EH (cell line): ENCODE measurements around the gene CUEDC2.

ENCODE experiments used
- DNase-seq: peaks from one replicate; pipeline ENCODE4 v3.0.0-alpha.2; 2015; ENCODE audit warnings: low read depth

The CUEDC2 gene

DNA sequence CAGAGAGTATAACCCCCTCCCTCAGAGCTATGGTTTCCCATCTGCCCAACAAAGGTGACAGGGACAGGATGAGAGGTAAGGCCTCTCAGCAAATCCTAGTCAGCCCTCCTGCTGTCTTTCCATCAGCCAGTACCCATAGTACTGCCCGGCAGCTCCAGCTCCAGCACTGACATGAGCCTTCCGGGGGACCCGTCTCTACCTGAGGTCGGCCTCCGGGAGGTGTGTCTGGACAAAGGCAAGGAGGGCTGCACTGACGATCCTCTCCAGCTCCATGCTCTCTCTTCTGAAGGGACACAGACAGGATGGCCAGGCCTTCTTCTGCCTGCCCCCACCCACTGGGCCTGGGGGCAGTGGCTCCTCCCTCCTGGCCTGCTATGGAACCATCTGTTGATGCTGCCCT lies 7.5 kb downstream of the CUEDC2 start:
- DNase-seq: no peak

DNA sequence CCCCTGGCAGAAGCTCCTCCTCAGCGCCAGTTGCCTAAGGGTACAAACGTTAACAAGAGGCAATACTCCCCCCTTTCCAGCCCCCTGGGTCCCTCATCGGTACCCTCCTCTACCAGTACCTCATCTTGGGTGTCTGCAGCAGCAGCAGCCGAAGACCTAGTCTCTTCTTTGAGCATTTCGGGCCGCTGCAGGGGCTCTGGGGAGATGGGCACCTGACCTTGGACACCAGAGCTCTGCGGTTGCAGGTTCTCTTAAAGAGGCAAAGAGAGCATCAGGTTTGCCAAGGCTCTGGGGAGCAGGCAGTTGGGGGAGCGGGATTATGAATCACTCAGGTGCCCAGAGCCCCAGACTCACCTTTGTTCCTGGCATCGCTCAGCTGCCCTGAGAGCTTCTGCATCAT lies 8.2 kb downstream of the CUEDC2 start:
- DNase-seq: no peak

DNA sequence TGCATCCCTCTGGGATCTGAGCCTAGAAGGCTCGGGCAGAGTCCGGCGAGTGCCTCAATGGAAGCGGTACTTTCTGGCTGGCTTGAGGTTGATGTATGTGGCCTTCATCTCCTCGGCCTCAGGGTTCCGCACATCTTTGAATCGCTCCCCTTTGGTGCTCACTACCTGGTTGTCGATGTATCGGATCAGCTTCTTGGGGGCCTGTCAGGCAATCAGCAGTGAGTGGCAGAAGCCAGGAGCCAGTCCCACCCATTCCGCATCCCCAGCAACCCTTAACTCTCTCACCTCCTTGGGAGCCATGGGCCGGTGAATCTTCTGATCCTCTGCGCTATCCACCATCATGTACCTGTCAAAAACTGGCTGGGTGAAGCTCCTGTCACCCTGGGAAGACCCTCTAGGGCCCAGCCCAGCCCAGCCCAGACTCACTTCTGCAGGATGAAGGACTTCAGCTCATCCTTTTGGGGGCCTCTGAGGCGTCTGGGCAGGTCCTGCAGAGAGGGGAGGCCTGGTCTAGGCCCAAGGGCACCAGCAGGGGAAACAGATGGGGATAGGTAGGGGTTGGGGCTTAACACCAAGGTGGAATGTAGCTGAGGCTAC lies 8.9 kb downstream of the CUEDC2 start:
- no peak for DNase-seq

DNA sequence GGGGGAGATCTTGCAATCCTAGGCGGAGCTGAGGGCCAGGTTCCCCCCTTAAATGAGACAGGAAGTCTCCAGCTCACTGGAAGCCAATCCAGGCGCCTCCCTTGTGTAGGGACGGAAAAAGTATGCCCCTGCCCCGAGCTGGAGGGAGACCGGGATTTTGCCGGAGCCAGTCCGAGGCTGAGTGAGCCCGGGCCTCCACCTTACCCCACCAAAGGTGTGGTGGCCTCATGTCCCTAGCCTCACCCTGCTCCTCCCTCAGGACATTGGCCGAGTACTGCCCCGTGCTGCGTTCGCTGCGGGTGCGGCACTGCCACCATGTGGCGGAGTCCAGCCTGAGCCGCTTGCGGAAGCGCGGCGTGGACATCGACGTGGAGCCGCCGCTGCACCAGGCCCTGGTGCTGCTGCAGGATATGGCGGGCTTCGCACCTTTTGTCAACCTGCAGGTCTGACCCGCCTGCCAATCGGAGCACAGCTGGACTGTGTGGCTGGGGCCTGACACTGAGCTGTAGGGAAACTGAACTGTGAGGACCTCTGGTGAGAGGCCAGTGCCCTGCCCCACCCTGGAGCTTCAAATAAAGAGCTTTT lies 9.7 kb downstream of the CUEDC2 start:
- peak; percentile 74 for DNase-seq

- no peak for DNase-seq
These were observed 10.4 kb downstream of the CUEDC2 start for GRCh38 chr10:102421757-102422512.

GRCh38 chr10:102421507-102421756 lies 10.9 kb downstream of the CUEDC2 start:
- no peak for DNase-seq

GRCh38 chr10:102420714-102421506 lies 11.5 kb downstream of the CUEDC2 start, which contains the start of gene FBXL15:
TSS of gene FBXL15 (plus strand) at chr10:102420836. CDS start at chr10:102421130, 294 bp downstream.
- peak; percentile 96 for DNase-seq

GRCh38 chr10:102420181-102420713 lies 12.1 kb downstream of the CUEDC2 start:
- no peak for DNase-seq

DNA sequence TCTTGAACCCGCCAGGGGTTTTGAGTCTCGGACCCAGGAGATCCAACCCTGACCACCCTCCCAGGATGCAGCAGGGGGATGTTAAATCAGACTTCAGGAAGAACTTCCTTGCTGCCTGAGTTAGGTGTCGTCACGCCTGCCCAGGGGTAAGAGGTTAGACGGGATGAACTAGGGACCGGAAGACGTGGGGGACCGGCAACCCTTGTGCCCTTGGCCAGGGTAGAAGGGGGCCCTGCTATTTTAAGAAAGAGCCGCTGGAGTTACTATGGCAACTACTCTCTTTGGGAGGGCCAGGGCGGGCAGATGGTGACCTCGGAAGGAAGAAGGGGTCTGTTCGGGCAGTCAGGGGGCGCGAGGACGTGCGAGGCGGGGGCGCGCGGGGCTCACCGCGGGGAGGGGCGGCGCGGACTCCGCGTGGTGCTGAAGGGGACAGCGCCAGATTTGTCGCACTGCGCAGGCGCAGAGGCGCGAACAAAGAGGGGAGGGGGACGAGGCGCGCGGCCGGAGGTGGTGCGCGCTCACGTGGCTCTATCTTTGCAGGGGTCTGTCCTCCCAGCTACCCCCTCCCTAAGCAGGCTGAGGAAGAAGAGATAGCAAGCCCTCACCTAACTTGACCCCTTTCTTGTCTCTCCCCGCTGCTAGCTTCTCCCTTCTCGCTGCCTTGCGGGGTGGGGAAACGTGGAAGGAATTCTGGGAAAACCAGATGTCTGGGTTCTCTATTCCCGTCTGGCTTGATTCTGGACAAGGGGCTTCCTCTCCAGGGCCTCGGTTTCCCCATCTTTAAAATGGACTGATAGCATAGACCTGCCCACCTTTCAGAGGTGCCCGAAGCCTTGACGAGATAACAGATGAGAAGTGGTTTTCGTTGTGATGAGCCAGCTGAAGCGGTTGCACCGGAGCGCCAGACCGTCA lies 12.8 kb downstream of the CUEDC2 start:
- DNase-seq: peak; percentile 38

GRCh38 chr10:102418622-102419268 lies 13.6 kb downstream of the CUEDC2 start, which contains the start of gene PSD:
TSS of gene PSD (minus strand) at chr10:102418785. CDS start at chr10:102417038, 1,747 bp downstream.
- DNase-seq: no peak

DNA sequence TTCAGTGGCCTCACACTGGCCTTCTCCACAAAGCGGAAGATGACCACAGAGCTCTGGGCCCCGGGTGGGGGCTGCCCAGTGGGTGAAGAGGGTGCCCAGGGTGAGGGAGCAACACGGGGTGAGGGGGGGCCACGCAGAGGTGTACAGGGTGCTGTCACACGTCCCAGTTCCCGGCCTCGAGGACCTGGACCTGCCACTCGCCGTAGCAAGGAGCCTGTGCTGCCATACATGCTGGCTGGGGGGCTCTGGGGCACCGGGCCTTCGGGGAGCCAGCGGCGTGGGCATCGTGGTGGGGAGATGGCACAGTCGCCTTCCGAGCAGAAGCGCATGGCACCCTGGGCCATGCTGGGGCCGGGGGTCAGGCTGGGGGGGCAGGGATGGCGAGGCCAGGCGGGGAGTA lies 15.7 kb downstream of the CUEDC2 start:
- DNase-seq: no peak

DNA sequence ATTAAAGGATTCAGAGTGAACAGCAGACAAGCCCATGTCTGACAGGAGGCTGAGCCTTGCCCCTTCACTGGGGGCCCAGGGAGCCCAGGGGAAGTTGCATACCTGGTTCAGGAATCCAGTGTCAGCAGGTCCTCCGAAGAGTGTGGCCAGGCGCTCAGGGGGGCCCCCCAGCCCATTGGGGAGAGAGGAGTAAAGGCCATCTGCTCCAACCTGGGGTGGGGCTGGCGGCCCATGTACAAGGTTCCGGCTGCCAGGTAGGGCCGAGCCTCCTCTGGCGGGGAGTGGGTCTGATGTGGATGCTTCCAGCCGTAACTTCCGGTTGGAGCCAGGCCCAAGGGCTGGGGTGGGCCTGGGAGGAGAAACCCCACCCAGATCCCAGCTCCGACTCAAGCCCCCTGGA lies 16.1 kb downstream of the CUEDC2 start:
- DNase-seq: no peak

GRCh38 chr10:102414749-102415148 lies 17.6 kb downstream of the CUEDC2 start:
- no peak for DNase-seq

DNA sequence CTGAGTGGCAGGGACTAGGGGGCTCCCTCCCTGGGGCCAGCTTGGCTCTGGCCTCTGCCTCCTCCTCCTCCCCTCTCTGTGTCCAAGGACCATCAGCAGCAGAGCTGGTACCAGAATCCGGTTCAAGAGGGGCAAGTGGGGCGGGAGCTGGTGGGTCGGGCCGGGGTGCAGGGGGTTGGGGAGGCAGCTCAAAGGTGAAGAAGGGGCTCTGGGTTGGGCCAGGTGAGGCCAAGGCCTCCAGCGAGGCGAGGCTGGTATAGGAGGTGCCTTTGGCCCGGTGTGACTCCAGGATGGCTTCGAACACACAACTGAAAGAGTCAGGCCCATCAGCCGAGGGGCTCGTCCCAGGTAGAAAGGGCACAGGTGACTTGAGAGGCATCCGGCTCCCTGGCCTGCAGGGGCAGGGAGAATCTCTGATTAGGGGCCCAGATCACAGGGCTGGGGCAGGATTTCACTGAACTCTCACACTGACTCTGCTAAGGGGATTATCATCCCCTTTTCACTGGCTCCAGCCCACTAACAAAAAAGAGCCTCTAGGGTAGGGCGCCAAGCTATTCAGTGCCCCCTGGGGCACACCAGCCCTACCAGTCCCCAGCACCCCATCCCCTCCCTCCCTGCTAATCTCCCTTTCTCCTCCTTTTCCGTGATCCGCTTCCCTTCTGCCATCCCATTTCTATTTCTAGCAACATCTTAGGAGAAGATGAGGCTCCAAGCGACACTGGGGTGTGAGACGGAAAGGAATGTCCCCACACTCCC lies 18.4 kb downstream of the CUEDC2 start:
- no peak for DNase-seq

DNA sequence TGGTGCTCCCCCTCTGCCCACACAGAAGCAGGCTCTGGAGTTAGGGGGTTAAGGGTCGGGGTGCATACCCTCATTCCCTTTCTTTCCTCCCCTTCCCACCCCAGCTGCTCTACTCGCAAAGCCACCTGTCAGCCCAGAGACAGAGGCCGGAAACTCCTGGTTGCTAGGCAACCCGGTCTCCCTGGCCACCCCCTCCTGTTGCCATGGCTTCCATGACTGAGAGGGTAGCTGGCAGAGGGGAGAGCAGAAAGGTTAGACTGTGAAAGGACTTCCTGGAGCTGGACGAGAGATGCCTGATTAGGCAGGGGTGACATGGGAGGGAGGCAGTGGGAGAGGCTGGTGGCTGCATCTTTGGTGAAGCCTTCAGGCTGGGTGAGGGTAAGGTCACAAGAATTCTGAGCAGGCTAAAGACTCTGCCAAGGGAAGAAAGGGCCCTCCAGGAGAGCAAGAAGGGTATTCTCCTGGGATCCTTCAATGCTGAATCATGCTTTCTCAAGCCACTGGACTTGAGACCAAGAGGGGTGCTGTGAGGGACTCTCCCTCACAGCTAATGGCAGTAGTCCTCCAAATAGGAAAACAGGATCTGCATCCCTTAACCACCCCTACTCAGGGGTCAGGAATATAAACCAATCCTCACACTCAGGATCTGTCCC lies 19.2 kb downstream of the CUEDC2 start:
- peak; percentile 31 for DNase-seq

DNA sequence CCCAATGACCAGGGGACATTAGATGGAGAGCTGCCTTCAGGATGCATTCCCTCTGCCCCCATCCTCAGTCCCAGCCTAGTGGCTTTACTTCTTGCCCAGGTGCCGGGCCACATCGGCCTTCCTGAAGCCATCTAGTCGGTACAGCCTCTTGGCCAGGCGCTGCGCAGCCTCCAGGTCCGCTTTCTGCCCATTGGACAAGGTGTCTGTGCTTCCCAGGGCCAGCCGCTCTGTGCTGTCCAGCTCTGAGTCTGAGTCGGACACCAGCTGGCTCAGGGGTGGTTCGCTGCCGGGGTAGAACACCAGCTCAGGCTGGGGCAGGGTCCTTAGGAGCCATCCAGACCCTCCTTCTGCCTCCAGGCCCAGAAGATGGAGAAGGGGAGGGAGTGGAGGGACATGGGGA lies 20.1 kb downstream of the CUEDC2 start:
- DNase-seq: no peak

- no peak for DNase-seq
These were observed 20.8 kb downstream of the CUEDC2 start for GRCh38 chr10:102411341-102412255.

DNA sequence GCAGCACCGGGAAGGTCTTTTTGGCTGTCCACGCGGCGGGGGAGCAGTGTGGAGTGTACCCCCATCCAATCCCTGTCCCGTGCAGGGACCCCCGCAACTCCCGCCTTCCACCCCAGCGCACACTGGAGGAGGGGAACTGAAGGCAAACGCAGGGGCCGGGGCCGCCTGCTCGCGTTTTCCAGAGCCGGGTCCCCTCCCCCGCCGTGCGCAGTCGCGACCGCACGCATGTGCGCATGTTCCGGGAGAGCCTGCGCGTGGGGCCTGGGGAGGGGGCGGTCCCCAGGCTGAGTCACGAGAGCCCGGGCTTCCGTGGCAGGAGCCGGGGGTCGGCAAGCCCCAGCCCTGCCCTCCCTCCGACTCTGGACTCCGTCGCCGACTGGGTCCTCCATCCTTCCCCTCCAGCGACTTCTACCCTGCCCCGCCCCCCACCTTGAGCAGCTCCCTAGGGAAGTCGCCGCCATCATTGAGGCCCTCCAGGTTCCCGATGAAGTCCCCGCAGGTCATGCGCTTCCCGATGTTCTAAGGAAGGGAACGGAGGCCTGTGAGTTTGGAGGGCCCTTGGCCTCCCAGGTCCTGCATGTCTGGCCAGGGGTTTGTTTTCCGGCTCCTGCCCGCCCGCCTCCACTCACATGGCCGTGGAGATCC lies 21.8 kb downstream of the CUEDC2 start:
- no peak for DNase-seq
